ENCODE results near the gene LRRC32.
"Not testable (repeated sequence)": the region's sequence is repeated elsewhere in the genome, so short reads cannot be mapped to it uniquely, and the experiment has no call there.

The LRRC32 gene

DNA sequence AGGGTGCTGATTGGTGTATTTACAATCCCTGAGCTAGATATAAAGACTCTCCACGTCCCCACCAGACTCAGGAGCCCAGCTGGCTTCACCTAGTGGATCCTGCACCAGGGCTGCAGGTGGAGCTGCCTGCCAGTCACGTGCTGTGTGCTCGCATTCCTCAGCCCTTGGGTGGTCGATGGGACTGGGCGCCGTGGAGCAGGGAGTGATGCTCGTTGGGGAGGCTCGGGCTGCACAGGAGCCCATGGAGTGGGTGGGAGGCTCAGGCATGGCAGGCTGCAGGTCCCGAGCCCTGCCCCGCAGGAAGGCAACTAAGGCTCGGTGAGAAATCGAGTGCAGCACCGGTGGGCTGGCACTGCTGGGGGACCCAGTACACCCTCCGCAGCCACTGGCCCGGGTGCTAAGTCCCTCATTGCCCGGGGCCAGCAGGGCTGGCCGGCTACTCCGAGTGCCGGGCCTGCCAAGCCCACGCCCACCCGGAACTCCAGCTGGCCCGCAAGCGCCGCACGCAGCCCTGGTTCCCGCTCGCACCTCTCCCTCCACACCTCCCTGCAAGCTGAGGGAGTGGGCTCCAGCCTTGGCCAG, 61.6 kb downstream of the LRRC32 start:
- DNase-seq, result not testable (repeated sequence)

DNA sequence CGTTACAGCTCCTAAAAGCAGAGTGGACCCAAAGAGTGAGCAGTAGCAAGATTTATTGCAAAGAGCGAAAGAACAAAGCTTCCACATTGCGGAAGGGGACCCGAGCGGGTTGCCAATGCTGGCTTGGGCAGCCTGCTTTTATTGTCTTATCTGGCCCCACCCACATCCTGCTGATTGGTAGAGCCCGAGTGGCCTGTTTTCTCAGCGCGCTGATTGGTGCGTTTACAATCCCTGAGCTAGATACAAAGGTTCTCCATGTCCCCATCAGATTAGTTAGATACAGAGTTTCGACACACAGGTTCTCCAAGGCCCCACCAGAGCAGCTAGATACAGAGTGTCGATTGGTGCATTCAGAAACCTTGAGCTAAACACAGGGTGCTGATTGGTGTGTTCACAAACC, 62.3 kb downstream of the LRRC32 start:
- DNase-seq, result not testable (repeated sequence)
